Fibroblast of lung (primary cell): ENCODE results near the gene RNF181.

ENCODE experiments used
- EZH2 ChIP-seq: IDR thresholded peaks from 2 replicates; pipeline ENCODE4 v1.5.1; 2012; ENCODE audit warnings: low read length, control low read depth, mild to moderate bottlenecking; ENCODE audit errors: missing control alignments
- TF ChIP-seq, protein P1 (sequence below), 2 donors: IDR thresholded peaks in 1 of 2; conservative IDR thresholded peaks in 1 of 2; 1 replicate in 1 of 2; 2 replicates in 1 of 2; pipeline ENCODE4 v1.5.1; 2011 to 2012; ENCODE audit warnings: low read length in 2 of 2, control low read depth in 1 of 2, inconsistent platforms in 1 of 2, low read depth in 1 of 2, mild to moderate bottlenecking in 1 of 2

DNA sequence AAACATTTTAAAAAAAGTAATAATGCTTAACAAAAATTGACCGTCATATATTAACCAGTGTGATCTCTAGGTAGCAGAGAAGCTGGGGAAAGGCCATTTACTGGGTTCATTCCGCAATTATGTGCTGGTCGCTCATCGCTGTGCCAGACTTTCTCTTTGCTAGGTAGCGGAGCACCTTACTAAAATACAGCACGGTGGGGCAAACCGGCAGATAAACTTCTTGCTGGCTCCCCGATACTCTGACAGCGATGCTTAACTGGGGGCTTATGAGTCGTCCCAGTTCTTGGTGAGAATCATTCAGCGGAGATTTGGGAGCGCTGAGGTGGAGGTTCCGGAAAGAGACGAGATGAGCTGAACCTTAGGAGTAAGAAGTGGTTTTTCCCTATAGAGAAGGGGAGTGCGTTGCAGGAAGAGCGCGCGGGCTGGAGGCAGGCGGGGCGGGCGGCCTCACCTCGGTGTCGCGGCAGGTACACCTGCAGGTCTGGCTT, 15.7 kb downstream of the RNF181 start:
- TF ChIP-seq, protein P1, sequence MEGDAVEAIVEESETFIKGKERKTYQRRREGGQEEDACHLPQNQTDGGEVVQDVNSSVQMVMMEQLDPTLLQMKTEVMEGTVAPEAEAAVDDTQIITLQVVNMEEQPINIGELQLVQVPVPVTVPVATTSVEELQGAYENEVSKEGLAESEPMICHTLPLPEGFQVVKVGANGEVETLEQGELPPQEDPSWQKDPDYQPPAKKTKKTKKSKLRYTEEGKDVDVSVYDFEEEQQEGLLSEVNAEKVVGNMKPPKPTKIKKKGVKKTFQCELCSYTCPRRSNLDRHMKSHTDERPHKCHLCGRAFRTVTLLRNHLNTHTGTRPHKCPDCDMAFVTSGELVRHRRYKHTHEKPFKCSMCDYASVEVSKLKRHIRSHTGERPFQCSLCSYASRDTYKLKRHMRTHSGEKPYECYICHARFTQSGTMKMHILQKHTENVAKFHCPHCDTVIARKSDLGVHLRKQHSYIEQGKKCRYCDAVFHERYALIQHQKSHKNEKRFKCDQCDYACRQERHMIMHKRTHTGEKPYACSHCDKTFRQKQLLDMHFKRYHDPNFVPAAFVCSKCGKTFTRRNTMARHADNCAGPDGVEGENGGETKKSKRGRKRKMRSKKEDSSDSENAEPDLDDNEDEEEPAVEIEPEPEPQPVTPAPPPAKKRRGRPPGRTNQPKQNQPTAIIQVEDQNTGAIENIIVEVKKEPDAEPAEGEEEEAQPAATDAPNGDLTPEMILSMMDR (conservative IDR thresholded peaks at IDR 0.05 in 1 of 2, IDR thresholded peaks at IDR 0.05 in 1 of 2; ENCODE audit: low read depth in 1 of 2, low read length in 2 of 2) = no peak
- TF ChIP-seq EZH2 = no peak
